ENCODE results near the gene APOA4.

APOA4 gene

GRCh38 chr11:116857936-116858335 is 34.8 kb upstream of the APOA4 start:
- no peak for TF ChIP-seq CTCF (IDR thresholded peaks at IDR 0.05; ENCODE audit: low read depth, low read length)
- no peak overlapping the region for H3K4me3 ChIP-seq (ENCODE audit: low read depth, low read length)

DNA sequence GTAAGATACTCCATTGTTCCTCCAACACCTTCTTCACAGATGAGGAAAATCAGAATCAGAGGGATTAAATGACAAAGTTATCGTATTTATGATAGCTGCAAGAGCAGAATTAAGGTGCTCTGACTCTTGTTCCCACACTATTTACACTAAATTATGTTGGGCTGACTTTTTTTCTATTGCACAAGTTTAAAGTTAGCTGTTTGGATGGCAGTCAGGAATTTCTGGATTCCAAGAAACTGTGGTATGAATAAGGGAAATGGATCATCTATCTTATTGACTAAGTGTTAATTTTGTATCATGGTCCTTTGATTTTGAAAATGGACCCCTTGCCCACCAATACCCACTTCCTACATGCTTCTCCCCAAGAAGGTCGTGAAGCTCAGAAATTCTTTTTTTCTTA is 34.2 kb upstream of the APOA4 start:
- no peak overlapping the region for H3K4me3 ChIP-seq (ENCODE audit: low read depth, low read length)
- TF ChIP-seq CTCF (IDR thresholded peaks at IDR 0.05; ENCODE audit: low read depth, low read length), result no peak

DNA sequence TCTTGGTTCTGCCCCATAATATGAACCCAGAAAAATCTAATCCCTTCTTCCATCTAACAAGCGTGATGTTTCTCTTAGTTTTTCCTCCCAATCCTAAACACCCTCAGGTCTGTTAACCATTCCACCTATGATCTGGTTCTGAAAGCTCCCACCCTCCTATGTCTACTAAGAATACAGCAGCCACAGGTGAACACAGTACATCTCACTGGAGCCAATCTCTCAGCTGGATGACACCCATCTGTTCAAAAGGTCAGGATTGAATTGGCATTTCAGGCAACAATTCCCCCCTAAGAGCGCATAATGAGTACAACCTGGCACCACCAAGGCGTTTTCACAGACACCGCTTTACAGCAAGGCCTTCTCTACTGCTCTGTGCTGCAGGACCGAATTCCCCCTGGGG is 33.3 kb upstream of the APOA4 start:
- H3K4me3 ChIP-seq (ENCODE audit: low read depth, low read length), result no peak overlapping the region
- no peak for TF ChIP-seq CTCF (IDR thresholded peaks at IDR 0.05; ENCODE audit: low read depth, low read length)

GRCh38 chr11:116855413-116855812 is 32.3 kb upstream of the APOA4 start:
- H3K4me3 ChIP-seq (ENCODE audit: low read depth, low read length), result no peak overlapping the region
- no peak for TF ChIP-seq CTCF (IDR thresholded peaks at IDR 0.05; ENCODE audit: low read depth, low read length)

- no peak for TF ChIP-seq CTCF (IDR thresholded peaks at IDR 0.05; ENCODE audit: low read depth, low read length)
- H3K4me3 ChIP-seq (ENCODE audit: low read depth, low read length), result no peak overlapping the region
Observed at GRCh38 chr11:116853461-116854073, 30.5 kb upstream of the APOA4 start.

- TF ChIP-seq CTCF (IDR thresholded peaks at IDR 0.05; ENCODE audit: low read depth, low read length), result no peak
- no peak overlapping the region for H3K4me3 ChIP-seq (ENCODE audit: low read depth, low read length)
Observed at GRCh38 chr11:116852261-116853031, 29.3 kb upstream of the APOA4 start.

- no peak overlapping the region for H3K4me3 ChIP-seq (ENCODE audit: low read depth, low read length)
- no peak for TF ChIP-seq CTCF (IDR thresholded peaks at IDR 0.05; ENCODE audit: low read depth, low read length)
Observed at GRCh38 chr11:116851626-116852025, 28.5 kb upstream of the APOA4 start.
